ENCODE data around the gene ALOX15B.

GRCh38 chr17:8055851-8056231 lies 17.0 kb downstream of the ALOX15B start:
- no peak for TF ChIP-seq CTCF (IDR thresholded peaks at IDR 0.05; ENCODE audit: low read depth, low read length, missing input control)
- TF ChIP-seq RAD21 (IDR thresholded peaks at IDR 0.05) = no peak
- TF ChIP-seq MAX (IDR thresholded peaks at IDR 0.05) = no peak

Data from liver (tissue), 3 donors.